B cell (primary cell): Measurements from ENCODE around the gene FAM83G. TPM values are rescaled to one million over a fixed set of nuclear protein-coding genes. Genes with fewer than 3 reads are reported as not detected.

Experiments used
- ATAC-seq: fragments of 200-7000 bp; cut with Tn5 transposase; one replicate; pipeline ENCODE4 v1.10.0; 2021; ENCODE audit warnings: low read depth, mild to moderate bottlenecking, moderate number of reproducible peaks, moderate library complexity
- CTCF ChIA-PET: fragments of 350-600 bp; sonication (Branson Sonifier 250); formaldehyde crosslinking; loops from one replicate; lab custom pipeline; 2021; ENCODE audit warnings: antibody characterized with exemption, inconsistent platforms; lab: Charles Lee
- POLR2A ChIA-PET: fragments of 350-600 bp; sonication (Branson Sonifier 250); formaldehyde crosslinking; loops from one replicate; lab custom pipeline; 2021; ENCODE audit warnings: antibody characterized with exemption; lab: Charles Lee
- DNase-seq: peaks from one replicate; pipeline ENCODE4 v3.0.0; 2013
- H2AFZ ChIP-seq: 2 replicates; pipeline ENCODE4 v1.6.1; 2012; ENCODE audit warnings: mild to moderate bottlenecking, low read depth, low read length; ENCODE audit not compliant: insufficient read depth, poor library complexity, severe bottlenecking
- H3K27ac ChIP-seq, 2 donors: 1 replicate in 1 of 2; 2 replicates in 1 of 2; pipeline ENCODE4 v1.5.1; 2012 to 2013; ENCODE audit warnings: low read length in 2 of 2, mild to moderate bottlenecking in 2 of 2, moderate library complexity in 1 of 2
- H3K27me3 ChIP-seq, 4 experiments: fragments of 200-600 bp in 1 of 4; sonication (generic) in 1 of 4; replicated peaks in 1 of 4; 1 replicate in 2 of 4; 2 replicates in 2 of 4; pipeline versions ENCODE4 v1.6.1 to v1.7.0; 2013 to 2016; ENCODE audit warnings: low read length in 3 of 4, mild to moderate bottlenecking in 2 of 4, mixed read lengths in 1 of 4, moderate library complexity in 1 of 4; ENCODE audit not compliant: insufficient read depth in 4 of 4, control insufficient read depth in 3 of 4; ENCODE audit errors: control extremely low read depth in 1 of 4
- H3K36me3 ChIP-seq, 2 experiments: replicated peaks in 1 of 2; 1 replicate in 1 of 2; 2 replicates in 1 of 2; pipeline versions ENCODE4 v1.6.1 to v1.7.1; 2013; ENCODE audit warnings: low read length in 1 of 2; ENCODE audit not compliant: insufficient read depth in 2 of 2, control insufficient read depth in 1 of 2; ENCODE audit errors: control extremely low read depth in 1 of 2, extremely low read depth in 1 of 2
- H3K4me1 ChIP-seq, 2 donors: fragments of 200-600 bp in 1 of 2; sonication (generic) in 1 of 2; 1 replicate in 1 of 2; 2 replicates in 1 of 2; pipeline versions ENCODE4 v1.5.1 to v1.6.1; 2013 to 2017; ENCODE audit warnings: low read length in 2 of 2; ENCODE audit not compliant: control insufficient read depth in 2 of 2, insufficient read depth in 2 of 2
- H3K4me2 ChIP-seq: replicated peaks from 2 replicates; pipeline ENCODE3; 2012; ENCODE audit warnings: mild to moderate bottlenecking, low read depth, low read length; ENCODE audit not compliant: poor library complexity, severe bottlenecking
- H3K4me3 ChIP-seq, 5 experiments: fragments of 200-600 bp in 1 of 5; sonication (generic) in 1 of 5; 1 replicate in 3 of 5; 2 replicates in 2 of 5; pipeline versions ENCODE4 v1.5.1 to v1.7.0; 2011 to 2016; ENCODE audit warnings: low read length in 4 of 5, mild to moderate bottlenecking in 4 of 5, low read depth in 2 of 5, control low read depth in 1 of 5, moderate library complexity in 1 of 5; ENCODE audit not compliant: insufficient read depth in 1 of 5; ENCODE audit errors: control extremely low read depth in 1 of 5, extremely low read depth in 1 of 5
- H3K79me2 ChIP-seq: fragments of 200-600 bp; sonication (generic); one replicate; pipeline ENCODE4 v1.6.0; 2016; ENCODE audit warnings: low read length; ENCODE audit not compliant: control insufficient read depth, insufficient read depth
- H3K9ac ChIP-seq: fragments of 200-600 bp; sonication (generic); 2 replicates; pipeline ENCODE4 v1.6.1; 2017; ENCODE audit warnings: mild to moderate bottlenecking, low read length, moderate library complexity
- H3K9me3 ChIP-seq, 3 donors: one replicate each; pipeline versions ENCODE4 v1.6.1 to v1.7.1; 2013; ENCODE audit warnings: low read length in 2 of 3; ENCODE audit not compliant: control insufficient read depth in 2 of 3, insufficient read depth in 1 of 3; ENCODE audit errors: control extremely low read depth in 1 of 3
- H4K20me1 ChIP-seq: 2 replicates; pipeline ENCODE4 v1.6.0; 2012; ENCODE audit warnings: mild to moderate bottlenecking, low read length; ENCODE audit not compliant: insufficient read depth, control insufficient read depth, poor library complexity, severe bottlenecking
- H3K27ac Mint-ChIP-seq: one replicate; pipeline ENCODE4 v1.8.0; 2021; ENCODE audit warnings: mixed read lengths
- H3K27me3 Mint-ChIP-seq: one replicate; pipeline ENCODE4 v1.8.0; 2021; ENCODE audit warnings: mixed read lengths
- H3K4me1 Mint-ChIP-seq: one replicate; pipeline ENCODE4 v1.8.0; 2021; ENCODE audit warnings: mixed read lengths
- H3K4me3 Mint-ChIP-seq: one replicate; pipeline ENCODE4 v1.8.0; 2021; ENCODE audit warnings: mixed read lengths
- H3K9me3 Mint-ChIP-seq: one replicate; pipeline ENCODE4 v1.8.0; 2022; ENCODE audit warnings: mixed read lengths; ENCODE audit not compliant: insufficient read depth
- EZH2 ChIP-seq: IDR thresholded peaks from 2 replicates; pipeline ENCODE4 v1.6.1; 2012; ENCODE audit warnings: borderline replicate concordance, low read depth, mild to moderate bottlenecking, moderate library complexity, low read length; ENCODE audit not compliant: insufficient read depth, poor library complexity, severe bottlenecking
- WGBS: methylation state at CpG from one replicate; pipeline ENCODE4 v1.1.5; 2013; ENCODE audit warnings: missing lambda C conversion rate; ENCODE audit not compliant: insufficient coverage; 5-methylcytosine and 5-hydroxymethylcytosine counted together
- intact Hi-C: fragments of 100-400 bp; cut with micrococcal nuclease; formaldehyde crosslinking; loops from one replicate; pipeline ENCODE4 v1.10.0; 2022
- polyA plus RNA-seq: library from polyadenylated mRNA; depleted of rRNA; stranded (reverse); fragments of >200 nt; gene quantifications from 2 replicates; pipeline ENCODE4 v1.2.3, GENCODE V29; 2012
- total RNA-seq, 2 donors: library from RNA; stranded (reverse); fragments of 120-200 nt in 1 of 2; gene quantifications; 1 replicate in 1 of 2; 2 replicates in 1 of 2; pipeline versions ENCODE4 v1.2.3 to v1.2.4, GENCODE V29; 2013 to 2022
- TF ChIP-seq, protein P1 (sequence below): fragments of 200-600 bp; IDR thresholded peaks from one replicate; pipeline ENCODE4 v1.8.0; 2022; ENCODE audit warnings: antibody characterized with exemption, mild to moderate bottlenecking

The FAM83G gene
- total and polyA plus RNA-seq, 2 donors (not counting 1 experiment from before 2014, with no cell fraction given), result 4.7 to 14.3 TPM

DNA sequence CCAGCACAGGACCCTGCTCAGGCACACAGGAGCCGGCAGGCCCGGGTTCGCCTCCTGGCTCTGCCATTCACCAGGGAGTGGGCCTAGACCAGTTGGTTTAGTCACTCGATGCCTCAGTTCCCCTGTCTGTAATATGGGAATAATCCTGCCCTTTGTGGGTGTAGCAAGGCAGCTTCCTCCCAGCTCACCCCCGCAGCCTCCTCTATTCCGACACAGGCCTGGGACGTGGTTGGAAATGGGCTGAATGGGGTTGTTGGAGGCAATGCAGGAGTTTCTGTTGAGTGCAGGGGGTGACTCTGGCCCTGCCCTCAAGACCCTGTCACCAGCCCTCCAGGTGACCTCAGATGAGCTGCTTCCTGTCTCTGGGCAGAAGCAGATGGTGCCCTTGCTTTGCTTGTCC lies 32.8 kb downstream of the FAM83G start:
- CTCF ChIA-PET, result interaction anchor here (2.3 kb wide), 1 partner anchor 11 kb away, joined by 9 read pairs; no protein-coding TSS in a partner anchor
- intact Hi-C loops, result no loop called here

More for the DNA sequence above, 32.8 kb downstream of the FAM83G start:
- POLR2A ChIA-PET, result no interaction called here
- Mint-ChIP-seq H3K4me3 (no peak overlapping the region), H3K9me3 (no peaks in the 10 kb centered on the region), H3K27ac (no peak overlapping the region), H3K4me1 (no peaks in the 10 kb centered on the region), H3K27me3 (no peaks in the 10 kb centered on the region)
- H3K36me3 ChIP-seq, result peaks cover 0 to 13% of the 10 kb centered on the region in 2 experiments
- 97% methylated on average over 5 of the region's 7 CpGs for WGBS
- no peak overlapping the region for H3K27ac ChIP-seq
- H2AFZ ChIP-seq, result no peak overlapping the region
- no peak overlapping the region for H3K9ac ChIP-seq
- H3K4me1 ChIP-seq, result no peaks in the 10 kb centered on the region
- TF ChIP-seq EZH2, result no peak
- TF ChIP-seq, protein P1, sequence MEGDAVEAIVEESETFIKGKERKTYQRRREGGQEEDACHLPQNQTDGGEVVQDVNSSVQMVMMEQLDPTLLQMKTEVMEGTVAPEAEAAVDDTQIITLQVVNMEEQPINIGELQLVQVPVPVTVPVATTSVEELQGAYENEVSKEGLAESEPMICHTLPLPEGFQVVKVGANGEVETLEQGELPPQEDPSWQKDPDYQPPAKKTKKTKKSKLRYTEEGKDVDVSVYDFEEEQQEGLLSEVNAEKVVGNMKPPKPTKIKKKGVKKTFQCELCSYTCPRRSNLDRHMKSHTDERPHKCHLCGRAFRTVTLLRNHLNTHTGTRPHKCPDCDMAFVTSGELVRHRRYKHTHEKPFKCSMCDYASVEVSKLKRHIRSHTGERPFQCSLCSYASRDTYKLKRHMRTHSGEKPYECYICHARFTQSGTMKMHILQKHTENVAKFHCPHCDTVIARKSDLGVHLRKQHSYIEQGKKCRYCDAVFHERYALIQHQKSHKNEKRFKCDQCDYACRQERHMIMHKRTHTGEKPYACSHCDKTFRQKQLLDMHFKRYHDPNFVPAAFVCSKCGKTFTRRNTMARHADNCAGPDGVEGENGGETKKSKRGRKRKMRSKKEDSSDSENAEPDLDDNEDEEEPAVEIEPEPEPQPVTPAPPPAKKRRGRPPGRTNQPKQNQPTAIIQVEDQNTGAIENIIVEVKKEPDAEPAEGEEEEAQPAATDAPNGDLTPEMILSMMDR, result no peak
- no peak for DNase-seq
- H3K4me3 ChIP-seq, result no peak overlapping the region
- H3K9me3 ChIP-seq, result no peaks in the 10 kb centered on the region
- no peak for ATAC-seq
- no peaks in the 10 kb centered on the region for H4K20me1 ChIP-seq
- no peaks in the 10 kb centered on the region for H3K27me3 ChIP-seq
- H3K79me2 ChIP-seq, result no peaks in the 10 kb centered on the region
- no peak overlapping the region for H3K4me2 ChIP-seq
